HG02642 (cell line): ENCODE measurements around the gene CXCL11.
"Not testable (repeated sequence)": the region's sequence is repeated elsewhere in the genome, so short reads cannot be mapped to it uniquely, and the experiment has no call there.

Experiments used
- ATAC-seq: cut with Tn5 transposase; IDR thresholded peaks from one replicate; pipeline ENCODE4 v1.9.1; 2021; ENCODE audit warnings: mild to moderate bottlenecking; ENCODE audit not compliant: unreplicated experiment, poor library complexity

Gene CXCL11

GRCh38 chr4:76003620-76004019, 32.2 kb downstream of the CXCL11 start:
- ATAC-seq, result no peak

GRCh38 chr4:76003035-76003434, 32.8 kb downstream of the CXCL11 start:
- ATAC-seq, result no peak

GRCh38 chr4:76002176-76002575, 33.7 kb downstream of the CXCL11 start:
- ATAC-seq, result no peak

GRCh38 chr4:76001700-76002099, 34.2 kb downstream of the CXCL11 start:
- no peak for ATAC-seq

GRCh38 chr4:76000279-76000678, 35.6 kb downstream of the CXCL11 start:
- ATAC-seq, result no peak

GRCh38 chr4:75998525-75999147, 37.2 kb downstream of the CXCL11 start:
- ATAC-seq, result not testable (repeated sequence)

GRCh38 chr4:75997946-75998345, 37.9 kb downstream of the CXCL11 start:
- no peak for ATAC-seq

- no peak for ATAC-seq
Measured at GRCh38 chr4:75997081-75997480, 38.8 kb downstream of the CXCL11 start.

- ATAC-seq, result no peak
Measured at GRCh38 chr4:75995727-75996126, 40.1 kb downstream of the CXCL11 start.

GRCh38 chr4:75992462-75992861, 43.4 kb downstream of the CXCL11 start:
- ATAC-seq, result no peak

GRCh38 chr4:75989846-75990528, 45.9 kb downstream of the CXCL11 start:
- ATAC-seq, result no peak

- no peak for ATAC-seq
Measured at GRCh38 chr4:75985116-75985515, 50.8 kb downstream of the CXCL11 start.
